PFSK-1 (cell line): ENCODE data around the gene SLC9A4.

Experiments used
- FOXP2 ChIP-seq: optimal IDR thresholded peaks from 2 replicates; pipeline ENCODE3; 2011; ENCODE audit warnings: borderline replicate concordance, control low read depth, inconsistent platforms; ENCODE audit not compliant: insufficient read depth; ENCODE audit errors: extremely low read length, extremely low read depth
- POLR2AphosphoS5 ChIP-seq: IDR thresholded peaks from 2 replicates; pipeline ENCODE4 v1.6.1; 2012; ENCODE audit warnings: low read depth, mild to moderate bottlenecking, control low read depth, low read length, moderate library complexity
- REST ChIP-seq, 2 experiments: IDR thresholded peaks; 2 replicates each; pipeline versions ENCODE4 v1.6.1 to v1.8.0; 2011 to 2012; ENCODE audit warnings: low read depth in 2 of 2, low read length in 2 of 2, control low read depth in 1 of 2, inconsistent platforms in 1 of 2, mild to moderate bottlenecking in 1 of 2, moderate library complexity in 1 of 2; ENCODE audit not compliant: insufficient read depth in 1 of 2
- SIN3A ChIP-seq: IDR thresholded peaks from 2 replicates; pipeline ENCODE4 v1.6.1; 2012; ENCODE audit warnings: mild to moderate bottlenecking, low read length, moderate library complexity, borderline replicate concordance; ENCODE audit not compliant: insufficient read depth

- TF ChIP-seq SIN3A = no peak
- TF ChIP-seq POLR2AphosphoS5 = no peak
- no peak for TF ChIP-seq REST (IDR thresholded peaks at IDR 0.05; ENCODE audit: insufficient read depth in 1 of 2, low read depth in 2 of 2, low read length in 2 of 2)
- no peak for TF ChIP-seq FOXP2
These were observed 49.1 kb downstream of the SLC9A4 start for GRCh38 chr2:102522162-102522561.
